Activated CD4-positive, alpha-beta T cell treated with anti-CD3 and anti-CD28 coated beads, Interleukin-2, Interleukin-4, amounts not matched to agents 100 ng/mL and 50 ng/mL, durations not matched to agents 16 hours and 8 hours (primary cell): ENCODE measurements around the gene CCNL2.
A peak's percentile ranks its signal among the peaks of the same experiment; 100 is the strongest.
"Not testable (repeated sequence)": the region's sequence is repeated elsewhere in the genome, so short reads cannot be mapped to it uniquely, and the experiment has no call there.

ENCODE experiments used
- DNase-seq: peaks from one replicate; pipeline ENCODE4 v3.0.0-alpha.2; 2020; ENCODE audit warnings: low spot score

Gene CCNL2

GRCh38 chr1:1373051-1373814 is 25.9 kb downstream of the CCNL2 start:
- no peak for DNase-seq

- DNase-seq: peak; percentile 83
Measured at GRCh38 chr1:1371746-1372711, 27.1 kb downstream of the CCNL2 start.

- DNase-seq: peak; percentile 30
Measured at GRCh38 chr1:1371364-1371745, 27.8 kb downstream of the CCNL2 start.

- DNase-seq: no peak
Measured at GRCh38 chr1:1370771-1371300, 28.3 kb downstream of the CCNL2 start.

DNA sequence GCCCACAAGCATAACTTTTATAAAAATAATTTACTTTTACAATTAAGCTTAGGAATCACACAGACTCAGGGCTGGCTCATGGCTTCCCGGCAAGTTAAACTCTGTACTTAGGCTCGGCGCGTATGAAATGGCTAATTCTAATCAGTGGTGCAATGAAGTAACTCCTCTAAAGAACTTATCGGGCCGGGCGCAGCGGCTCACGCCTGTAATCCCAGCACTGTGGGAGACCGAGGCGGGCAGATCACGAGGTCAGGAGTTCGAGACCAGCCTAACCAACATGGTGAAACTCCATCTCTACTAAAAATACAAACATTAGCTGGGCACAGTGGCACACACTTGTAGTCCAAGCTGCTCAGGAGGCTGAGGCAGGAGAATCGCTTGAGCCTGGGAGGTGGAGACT is 29.0 kb downstream of the CCNL2 start:
- DNase-seq: not testable (repeated sequence)

GRCh38 chr1:1367315-1367714 is 31.8 kb downstream of the CCNL2 start:
- no peak for DNase-seq

- DNase-seq: no peak
Measured at GRCh38 chr1:1366699-1367066, 32.5 kb downstream of the CCNL2 start.

- DNase-seq: no peak
Measured at GRCh38 chr1:1365875-1366698, 33.0 kb downstream of the CCNL2 start.

DNA sequence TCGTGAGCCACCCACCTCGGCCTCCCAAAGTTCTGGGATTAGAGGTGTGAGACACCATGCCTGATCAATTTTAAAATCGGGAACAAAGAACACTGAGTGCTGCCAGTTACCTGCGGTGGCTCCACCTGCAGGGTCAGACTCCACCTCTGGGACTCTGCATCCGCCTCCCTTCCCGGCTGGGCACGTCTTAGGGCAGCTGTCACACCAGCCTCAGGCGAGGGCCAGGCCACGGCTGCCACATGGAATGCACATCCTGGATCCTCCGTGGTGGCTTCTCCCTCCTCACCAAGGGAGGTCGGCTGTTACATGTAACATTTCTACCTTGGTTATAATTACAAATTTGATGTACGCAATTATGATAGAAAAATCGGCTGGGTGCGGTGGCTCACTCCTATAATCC is 34.9 kb downstream of the CCNL2 start:
- DNase-seq: no peak

GRCh38 chr1:1361982-1362423 is 37.1 kb downstream of the CCNL2 start:
- DNase-seq: no peak

GRCh38 chr1:1361233-1361981 is 37.7 kb downstream of the CCNL2 start:
- DNase-seq: no peak

- DNase-seq: no peak
Measured at GRCh38 chr1:1360506-1361169, 38.5 kb downstream of the CCNL2 start.

DNA sequence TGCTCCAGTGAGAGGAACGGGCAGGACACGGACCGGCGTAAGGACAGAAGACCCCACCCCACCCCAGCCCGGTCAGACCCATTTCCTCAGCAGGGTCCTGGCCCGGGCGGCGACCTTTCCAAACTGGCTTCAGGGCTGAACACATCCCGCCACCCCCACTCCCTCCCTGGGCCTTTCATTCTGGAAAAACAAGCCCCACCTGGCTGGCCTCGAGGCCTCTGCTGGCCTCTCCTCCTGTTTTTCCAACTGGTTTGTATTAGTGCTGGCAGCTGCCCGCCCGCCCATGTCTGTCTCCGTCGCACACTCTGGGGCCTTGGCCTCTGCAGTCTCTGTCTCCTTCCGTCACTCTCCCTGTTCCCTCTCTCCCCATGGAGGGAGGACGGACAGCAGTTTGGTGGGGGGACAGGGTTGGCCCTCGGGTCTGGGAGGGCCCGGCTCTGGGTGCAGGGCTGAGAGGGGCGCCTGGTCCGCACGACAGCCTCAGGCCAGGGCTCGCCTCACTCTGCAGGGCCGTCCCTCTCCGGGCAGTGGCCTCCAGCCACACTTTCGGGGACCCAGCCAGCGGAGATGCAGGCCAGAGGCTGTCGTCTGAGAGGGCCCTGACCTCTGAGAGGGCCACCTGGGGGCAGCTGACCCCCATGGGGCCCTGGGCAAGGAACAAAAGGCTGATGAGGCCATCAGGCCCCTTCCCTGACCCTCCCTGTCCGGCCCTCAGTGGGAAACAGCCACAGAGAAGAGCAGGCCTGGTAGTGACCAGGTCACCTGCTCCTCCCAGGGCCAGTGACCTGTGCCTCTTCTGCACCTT is 39.3 kb downstream of the CCNL2 start:
- no peak for DNase-seq

DNA sequence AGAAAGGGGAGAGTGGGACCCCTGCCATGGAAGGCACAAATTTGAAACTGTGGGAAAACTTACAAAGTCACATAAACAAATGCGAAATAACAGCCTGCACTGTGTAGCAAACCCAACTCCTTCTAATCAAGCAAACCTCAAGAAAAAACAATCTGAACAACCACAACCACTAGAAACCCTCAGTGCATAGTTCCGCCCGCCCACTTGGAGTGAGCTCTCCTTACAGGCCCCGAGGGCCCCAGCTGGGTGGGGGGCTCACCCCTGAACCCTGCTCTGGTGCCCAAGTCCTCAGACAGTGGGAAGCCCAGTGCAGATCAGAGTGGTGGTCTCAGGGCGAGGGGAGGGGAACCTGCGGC is 39.8 kb downstream of the CCNL2 start:
- no peak for DNase-seq

GRCh38 chr1:1358433-1359271 is 40.5 kb downstream of the CCNL2 start, which contains the start of gene MXRA8:
MXRA8 (minus strand) TSS chr1:1358555; CDS start chr1:1358504, 51 bp downstream.
- DNase-seq: no peak

GRCh38 chr1:1357871-1358432 is 41.2 kb downstream of the CCNL2 start:
- no peak for DNase-seq

DNA sequence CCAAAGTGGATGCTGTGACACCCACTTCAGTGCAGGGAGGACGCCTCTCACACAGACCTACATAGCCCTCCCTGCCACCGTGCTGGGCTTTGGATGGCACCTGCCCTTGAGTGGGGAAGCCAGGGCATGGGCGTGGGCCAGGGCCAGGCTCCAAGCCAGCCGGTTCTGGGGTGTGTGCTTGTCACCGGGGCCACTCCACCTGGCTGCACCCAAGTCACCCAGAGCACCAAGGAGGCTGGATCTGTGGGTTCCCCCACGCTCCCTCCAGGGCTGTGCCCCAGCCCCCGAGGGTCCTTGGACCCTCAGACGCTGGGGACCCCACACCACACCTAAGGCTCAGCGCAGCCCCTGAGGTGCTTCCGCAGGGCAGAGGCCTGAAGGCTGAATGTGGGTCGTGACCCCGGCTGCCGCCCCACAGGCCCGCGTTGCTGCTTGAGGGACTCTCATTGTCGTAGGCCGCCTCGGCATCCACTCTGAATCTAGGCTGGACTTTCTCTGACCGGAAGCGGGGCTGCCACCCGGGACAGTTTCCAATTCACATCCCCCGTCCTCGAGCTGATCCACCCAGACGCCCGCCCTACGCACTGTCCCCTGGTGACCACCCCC is 42.2 kb downstream of the CCNL2 start:
- no peak for DNase-seq

- DNase-seq: no peak
Measured at GRCh38 chr1:1356166-1356795, 42.9 kb downstream of the CCNL2 start.
